ENCODE measurements around the gene RBM20. TPM values are rescaled to one million over a fixed set of nuclear protein-coding genes. Genes with fewer than 3 reads are reported as not detected.

RBM20 gene
- total RNA-seq, 6 experiments from 2014 or later, result 0.04 to 0.29 (median 0.06) TPM

GRCh38 chr10:110872145-110872983 lies 228.2 kb downstream of the RBM20 start:
- Histone ChIP-seq H3K4me1 (peaks cover 0 to 22% (median 0%) of the 10 kb centered on the region in 4 donors), H3K27me3 (no peaks in the 10 kb centered on the region), H3K4me3 (peak overlapping the region; percentile 66 to 93 (median 81)), H3K27ac (peak overlapping the region; percentile 92 to 97 (median 97)), H3K9me3 (no peaks in the 10 kb centered on the region), H3K36me3 (peaks cover 0 to 5% (median 0%) of the 10 kb centered on the region in 4 donors)
- intact Hi-C loops (cut with DNase I), result no loop called here
- ATAC-seq (peak; percentile 51 to 79 (median 66)), DNase-seq (peak; percentile 77 to 82 (median 78))
- TF ChIP-seq CTCF (IDR thresholded peaks at IDR 0.05) (peak in 2 of 4 donors; percentile 13), POLR2A (IDR thresholded peaks at IDR 0.05) (peak; percentile 44)
- WGBS (ENCODE audit: insufficient coverage, low coverage, low lambda C conversion rate, missing lambda C conversion rate), result 0% methylated on average over 16 of the region's 70 CpGs

- peaks cover 0 to 13% (median 0%) of the 10 kb centered on the region in 4 donors for H3K36me3 ChIP-seq
- H3K4me3 ChIP-seq, result peak overlapping the region; percentile 66 to 93 (median 81)
- intact Hi-C loops (cut with DNase I), result no loop called here
- no peaks in the 10 kb centered on the region for H3K27me3 ChIP-seq
- DNase-seq, result no peak
- H3K9me3 ChIP-seq, result no peaks in the 10 kb centered on the region
- TF ChIP-seq POLR2A (IDR thresholded peaks at IDR 0.05), result no peak
- no peak for TF ChIP-seq CTCF (IDR thresholded peaks at IDR 0.05)
- WGBS (ENCODE audit: insufficient coverage, low coverage, low lambda C conversion rate, missing lambda C conversion rate), result 1% methylated on average over 16 of the region's 16 CpGs
- H3K27ac ChIP-seq, result peak overlapping the region; percentile 92 to 97 (median 97)
- no peak for ATAC-seq
- H3K4me1 ChIP-seq, result peaks cover 0 to 21% (median 0%) of the 10 kb centered on the region in 4 donors
These were observed 229.1 kb downstream of the RBM20 start for GRCh38 chr10:110872984-110873923.

GRCh38 chr10:110873951-110874350 lies 229.8 kb downstream of the RBM20 start:
- TF ChIP-seq CTCF (IDR thresholded peaks at IDR 0.05), result no peak
- TF ChIP-seq POLR2A (IDR thresholded peaks at IDR 0.05), result no peak
- DNase-seq (no peak), ATAC-seq (no peak)
- intact Hi-C loops (cut with DNase I), result no loop called here
- Histone ChIP-seq H3K36me3 (peaks cover 0 to 13% (median 1%) of the 10 kb centered on the region in 4 donors), H3K4me1 (peaks cover 0 to 21% (median 0%) of the 10 kb centered on the region in 4 donors), H3K27me3 (no peaks in the 10 kb centered on the region), H3K9me3 (no peaks in the 10 kb centered on the region), H3K27ac (peak overlapping the region in 2 of 3 donors; percentile 92 to 97), H3K4me3 (peak overlapping the region; percentile 66 to 93 (median 81))
- WGBS (ENCODE audit: insufficient coverage, low coverage, low lambda C conversion rate, missing lambda C conversion rate), result 51% methylated on average over 2 of the region's 2 CpGs

- peaks cover 0 to 13% (median 2%) of the 10 kb centered on the region in 4 donors for H3K36me3 ChIP-seq
- DNase-seq (no peak), ATAC-seq (no peak)
- no peak overlapping the region for H3K4me3 ChIP-seq
- no peak for TF ChIP-seq POLR2A (IDR thresholded peaks at IDR 0.05)
- TF ChIP-seq CTCF (IDR thresholded peaks at IDR 0.05), result no peak
- no peak overlapping the region for H3K27ac ChIP-seq
- intact Hi-C loops (cut with DNase I), result no loop called here
- no peaks in the 10 kb centered on the region for H3K9me3 ChIP-seq
- H3K27me3 ChIP-seq, result no peaks in the 10 kb centered on the region
- 63% methylated on average over 2 of the region's 2 CpGs for WGBS (ENCODE audit: insufficient coverage, low coverage, low lambda C conversion rate, missing lambda C conversion rate)
- H3K4me1 ChIP-seq, result peaks cover 0 to 19% (median 0%) of the 10 kb centered on the region in 4 donors
These were observed 231.9 kb downstream of the RBM20 start for GRCh38 chr10:110876000-110876399.
